Transverse colon (tissue), 4 donors: ENCODE results near the gene RPS6KA2. TPM values are rescaled to one million over a fixed set of nuclear protein-coding genes. Genes with fewer than 3 reads are reported as not detected.

ENCODE experiments used
- DNase-seq: peaks from one replicate; pipeline ENCODE4 v3.0.0-alpha.2; 2019
- H3K27ac ChIP-seq, 4 donors: fragments of 200-600 bp; sonication (generic); 2 replicates each; pipeline ENCODE4 v1.5.1; 2016 to 2018; ENCODE audit warnings: inconsistent platforms in 4 of 4
- H3K27me3 ChIP-seq: fragments of 200-600 bp; sonication (generic); 2 replicates; pipeline ENCODE4 v1.5.1; 2017; ENCODE audit warnings: inconsistent platforms
- H3K36me3 ChIP-seq, 4 donors: fragments of 200-600 bp; sonication (generic); 2 replicates each; pipeline ENCODE4 v1.5.1; 2017 to 2019; ENCODE audit warnings: inconsistent platforms in 4 of 4
- H3K4me1 ChIP-seq, 4 donors: fragments of 200-600 bp; sonication (generic); 2 replicates each; pipeline ENCODE4 v1.5.1; 2017 to 2020; ENCODE audit warnings: inconsistent platforms in 4 of 4
- H3K4me3 ChIP-seq, 4 donors: fragments of 200-600 bp; sonication (generic); 1 replicate in 1 of 4; 2 replicates in 3 of 4; pipeline versions ENCODE4 v1.5.1 to v1.6.1; 2017 to 2019; ENCODE audit warnings: inconsistent platforms in 4 of 4
- H3K9me3 ChIP-seq, 2 donors: fragments of 200-600 bp; sonication (generic); 2 replicates each; pipeline ENCODE4 v1.5.1; 2017 to 2019; ENCODE audit warnings: inconsistent platforms in 2 of 2
- EP300 ChIP-seq: sonication (generic); formaldehyde crosslinking; IDR thresholded peaks from one replicate; pipeline ENCODE4 v1.6.1; 2017; ENCODE audit warnings: antibody characterized with exemption, low read depth
- POLR2A ChIP-seq: fragments of 450-650 bp; IDR thresholded peaks from one replicate; pipeline ENCODE4 v1.6.1; 2016; ENCODE audit warnings: antibody characterized with exemption, mild to moderate bottlenecking, moderate library complexity
- POLR2AphosphoS5 ChIP-seq, 3 donors: sonication (generic); formaldehyde crosslinking; IDR thresholded peaks; one replicate each; pipeline ENCODE4 v1.6.1; 2016; ENCODE audit warnings: antibody characterized with exemption in 3 of 3
- WGBS, 2 donors: methylation state at CpG; one replicate each; pipeline ENCODE4 v1.1.5; 2018; ENCODE audit warnings: low coverage in 1 of 2; 5-methylcytosine and 5-hydroxymethylcytosine counted together
- in situ Hi-C, 4 donors: fragments of 200-750 bp; cut with MboI; loops; one replicate each; pipeline versions ENCODE4 v1.15.0 to v1.15.1; 2017; ENCODE audit warnings: low sequenced_read_pairs in 3 of 4, low pct_ligation_motif_present in 1 of 4, low pct_unique_long_range_greater_than_20kb in 1 of 4
- intact Hi-C: fragments of 100-400 bp; cut with DNase I; formaldehyde crosslinking; loops from one replicate; pipeline ENCODE4 v1.15.1; 2023; ENCODE audit warnings: low total_unique reads
- total RNA-seq, 4 donors: library from RNA; depleted of rRNA; stranded (reverse); fragments of >200 nt; gene quantifications; one replicate each; pipeline ENCODE4 v1.1.0, GENCODE V29; 2016
- TF ChIP-seq, protein P1 (sequence below), 5 experiments: fragments of 200-600 bp in 3 of 5; fragments of 450-650 bp in 2 of 5; sonication (generic) in 3 of 5; IDR thresholded peaks; 1 replicate in 2 of 5; 2 replicates in 3 of 5; pipeline ENCODE4 v1.5.1; 2016 to 2017; ENCODE audit warnings: antibody characterized with exemption in 5 of 5, inconsistent platforms in 3 of 5, mild to moderate bottlenecking in 2 of 5, moderate library complexity in 1 of 5

RPS6KA2 gene
- total RNA-seq, 4 donors from 2014 or later, result 9.6 to 41.1 (median 15.4) TPM

DNA sequence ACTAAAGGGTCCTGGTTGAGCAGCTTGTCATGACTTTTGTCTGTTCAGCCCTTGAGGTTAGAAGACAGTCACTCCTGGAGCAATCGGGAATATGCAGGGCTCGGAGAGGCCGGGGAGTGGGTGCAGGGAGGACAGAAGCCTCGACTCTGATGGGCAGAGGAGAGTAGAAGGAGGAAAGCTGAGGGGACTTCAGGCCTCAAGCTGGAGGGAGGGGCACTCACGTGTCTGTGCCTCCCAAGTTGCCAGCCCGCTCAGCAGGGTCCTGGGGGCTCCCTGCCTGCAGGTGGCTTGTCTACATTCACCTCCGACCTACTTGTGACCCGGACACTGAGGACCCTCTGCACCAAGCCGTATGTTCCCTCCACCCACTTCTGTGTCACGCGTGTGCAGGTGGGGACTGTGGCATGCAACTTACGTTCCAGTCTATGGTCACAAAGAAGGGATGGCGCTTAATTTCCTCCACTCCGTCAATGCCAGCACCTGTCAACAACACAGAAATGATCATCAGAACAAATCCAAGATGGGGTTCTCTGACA lies 157.6 kb downstream of the RPS6KA2 start:
- Histone ChIP-seq H3K36me3 (no peaks in the 10 kb centered on the region), H3K27ac (no peak overlapping the region), H3K27me3 (no peaks in the 10 kb centered on the region), H3K4me3 (no peak overlapping the region), H3K9me3 (no peaks in the 10 kb centered on the region), H3K4me1 (no peaks in the 10 kb centered on the region)
- TF ChIP-seq, protein P1, sequence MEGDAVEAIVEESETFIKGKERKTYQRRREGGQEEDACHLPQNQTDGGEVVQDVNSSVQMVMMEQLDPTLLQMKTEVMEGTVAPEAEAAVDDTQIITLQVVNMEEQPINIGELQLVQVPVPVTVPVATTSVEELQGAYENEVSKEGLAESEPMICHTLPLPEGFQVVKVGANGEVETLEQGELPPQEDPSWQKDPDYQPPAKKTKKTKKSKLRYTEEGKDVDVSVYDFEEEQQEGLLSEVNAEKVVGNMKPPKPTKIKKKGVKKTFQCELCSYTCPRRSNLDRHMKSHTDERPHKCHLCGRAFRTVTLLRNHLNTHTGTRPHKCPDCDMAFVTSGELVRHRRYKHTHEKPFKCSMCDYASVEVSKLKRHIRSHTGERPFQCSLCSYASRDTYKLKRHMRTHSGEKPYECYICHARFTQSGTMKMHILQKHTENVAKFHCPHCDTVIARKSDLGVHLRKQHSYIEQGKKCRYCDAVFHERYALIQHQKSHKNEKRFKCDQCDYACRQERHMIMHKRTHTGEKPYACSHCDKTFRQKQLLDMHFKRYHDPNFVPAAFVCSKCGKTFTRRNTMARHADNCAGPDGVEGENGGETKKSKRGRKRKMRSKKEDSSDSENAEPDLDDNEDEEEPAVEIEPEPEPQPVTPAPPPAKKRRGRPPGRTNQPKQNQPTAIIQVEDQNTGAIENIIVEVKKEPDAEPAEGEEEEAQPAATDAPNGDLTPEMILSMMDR (IDR thresholded peaks at IDR 0.05), result no peak
- no peak for TF ChIP-seq EP300
- no peak for TF ChIP-seq POLR2AphosphoS5 (IDR thresholded peaks at IDR 0.05)
- no peak for TF ChIP-seq POLR2A
- no peak for DNase-seq
- WGBS, 2 donors, result 88 to 100% methylated on average over 1 to 14 of the region's 14 CpGs
- intact Hi-C loops, result no loop called here
- in situ Hi-C loops, result no loop called here

DNA sequence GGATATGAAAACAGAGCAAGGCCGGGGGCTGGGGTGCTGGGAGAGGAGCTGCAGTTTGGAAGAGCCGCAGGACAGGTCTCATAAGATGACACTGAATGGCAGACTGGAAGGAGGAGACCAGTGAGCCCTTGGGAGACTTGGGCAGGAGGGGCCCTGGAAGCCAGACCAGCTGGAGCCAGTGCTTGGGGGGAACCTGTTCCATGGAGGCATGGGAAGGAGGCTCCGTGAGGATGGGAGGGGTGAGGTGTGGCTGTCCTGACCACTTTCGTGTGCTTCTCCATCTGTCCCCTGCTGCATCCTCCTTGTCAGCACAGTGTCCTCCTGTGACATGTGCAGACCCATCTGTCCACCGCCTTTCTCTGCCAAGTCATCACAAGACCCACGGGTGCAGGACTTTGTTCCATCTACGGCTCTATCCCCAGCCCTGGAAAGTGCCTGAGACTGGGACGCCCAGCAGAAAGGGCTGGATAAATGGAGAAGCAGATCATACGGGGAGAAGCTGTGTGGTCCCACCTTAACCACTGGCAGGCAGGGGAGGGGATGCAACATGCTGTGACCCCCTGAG lies 159.5 kb downstream of the RPS6KA2 start:
- no peaks in the 10 kb centered on the region for H3K4me1 ChIP-seq
- intact Hi-C loops (no loop called here), in situ Hi-C loops (no loop called here)
- no peak overlapping the region for H3K27ac ChIP-seq
- H3K4me3 ChIP-seq, result no peak overlapping the region
- H3K27me3 ChIP-seq, result no peaks in the 10 kb centered on the region
- TF ChIP-seq EP300 (no peak), POLR2AphosphoS5 (IDR thresholded peaks at IDR 0.05) (no peak), POLR2A (no peak)
- TF ChIP-seq, protein P1 (IDR thresholded peaks at IDR 0.05), result no peak
- H3K9me3 ChIP-seq, result no peaks in the 10 kb centered on the region
- DNase-seq, result no peak
- H3K36me3 ChIP-seq, result no peaks in the 10 kb centered on the region
- WGBS, 2 donors, result 95 to 96% methylated on average over 7 to 9 of the region's 9 CpGs

DNA sequence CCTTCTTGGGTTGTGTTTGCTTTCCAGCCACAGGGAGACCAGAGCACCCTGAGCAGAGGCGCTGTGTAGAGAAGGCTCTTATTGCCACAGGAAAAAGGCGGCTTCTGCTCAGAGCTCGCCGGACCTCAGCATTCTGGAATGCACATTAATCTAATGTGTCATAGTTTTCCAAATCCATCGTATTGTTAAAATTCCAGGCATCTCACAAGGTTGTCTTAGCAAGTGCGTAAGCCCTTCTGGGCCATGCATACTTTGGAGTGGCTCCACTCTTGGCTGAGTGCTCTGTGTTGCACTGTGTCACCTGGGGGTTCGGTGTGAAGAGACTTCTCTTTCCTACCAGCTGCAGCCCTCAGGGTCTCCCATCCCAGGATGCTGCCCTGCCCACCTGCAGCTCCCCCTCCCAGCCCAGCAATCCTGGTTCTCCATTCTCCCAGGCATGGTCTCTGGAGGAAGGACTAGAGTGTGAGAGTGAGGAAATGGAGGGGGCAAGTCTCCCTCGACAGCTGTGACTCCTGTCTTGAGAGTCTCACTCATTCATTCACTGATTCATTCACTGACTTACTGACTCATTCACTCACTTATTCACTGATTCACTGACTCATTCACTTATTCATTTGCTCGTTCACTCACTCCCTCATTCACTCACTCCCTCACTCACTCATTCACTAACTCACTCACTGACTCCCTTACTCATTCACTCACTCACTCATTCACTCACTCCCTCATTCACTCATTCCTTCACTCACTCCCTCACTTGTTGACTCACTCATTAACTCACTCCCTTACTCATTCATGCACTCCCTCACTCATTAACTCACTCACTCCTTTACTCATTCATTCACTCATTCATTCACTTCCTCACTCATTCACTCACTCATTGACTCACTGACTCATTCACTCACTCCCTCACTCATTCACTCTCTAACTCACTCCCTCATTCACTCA lies 160.6 kb downstream of the RPS6KA2 start:
- WGBS, 2 donors, result 60 to 74% methylated on average over 3 to 9 of the region's 9 CpGs
- in situ Hi-C loops, result no loop called here

More for the DNA sequence above, 160.6 kb downstream of the RPS6KA2 start:
- Histone ChIP-seq H3K4me1 (no peaks in the 10 kb centered on the region), H3K27ac (peak overlapping the region in 3 of 4 donors; percentile 59 to 61 (median 61)), H3K36me3 (no peaks in the 10 kb centered on the region), H3K27me3 (no peaks in the 10 kb centered on the region), H3K9me3 (no peaks in the 10 kb centered on the region), H3K4me3 (no peak overlapping the region)
- DNase-seq, result no peak
- intact Hi-C loops, result no loop called here
- TF ChIP-seq POLR2AphosphoS5 (IDR thresholded peaks at IDR 0.05), result peak in 1 of 3 donors; percentile 25
- no peak for TF ChIP-seq POLR2A
- TF ChIP-seq, protein P1 (IDR thresholded peaks at IDR 0.05), result peak in 1 of 5 experiments; percentile 4
- TF ChIP-seq EP300, result no peak
